ENCODE data around the gene MCHR1.

MCHR1 gene

DNA sequence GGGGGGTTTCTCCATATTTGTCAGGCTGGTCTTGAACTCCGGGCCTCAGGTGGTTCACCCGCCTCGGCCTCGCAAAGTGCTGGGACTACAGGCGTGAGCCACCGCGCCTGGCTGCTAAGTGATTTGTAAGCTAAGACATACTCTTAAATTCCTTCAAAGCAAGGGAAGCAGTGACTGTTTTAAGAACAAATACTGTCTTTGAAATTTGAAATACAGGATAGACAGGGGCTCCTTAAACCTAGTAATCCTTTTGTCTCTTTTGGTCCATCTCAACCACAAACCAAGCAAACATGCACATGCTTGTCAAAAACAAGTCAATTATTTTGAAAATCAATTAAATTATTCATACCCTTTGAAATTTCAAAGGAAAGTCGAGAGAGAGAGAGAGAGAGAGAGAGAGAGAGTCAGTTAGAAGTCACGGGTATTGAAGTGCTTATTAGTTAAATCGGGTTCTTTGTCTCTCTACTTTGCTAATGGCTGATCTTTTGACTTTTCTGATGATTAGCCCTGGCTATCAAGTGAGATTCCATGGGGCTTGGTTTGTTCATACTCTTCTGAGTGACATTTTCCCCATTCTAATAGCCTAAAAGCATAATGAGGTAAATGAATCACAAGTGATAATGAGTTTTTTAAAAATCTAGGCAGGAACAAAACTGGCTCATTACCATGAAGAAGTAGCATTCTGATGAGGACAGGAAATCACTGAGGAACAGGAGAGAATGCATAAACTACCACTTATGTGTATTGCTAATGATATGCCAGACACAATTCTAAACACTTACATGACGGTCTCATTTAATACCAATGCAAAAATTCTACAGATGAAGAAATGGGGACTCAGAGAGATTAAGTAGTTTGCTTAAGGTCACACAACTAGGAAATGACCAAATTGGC is 48.0 kb downstream of the MCHR1 start:
- no peak for DNase-seq (ENCODE audit: low spot score)

DNA sequence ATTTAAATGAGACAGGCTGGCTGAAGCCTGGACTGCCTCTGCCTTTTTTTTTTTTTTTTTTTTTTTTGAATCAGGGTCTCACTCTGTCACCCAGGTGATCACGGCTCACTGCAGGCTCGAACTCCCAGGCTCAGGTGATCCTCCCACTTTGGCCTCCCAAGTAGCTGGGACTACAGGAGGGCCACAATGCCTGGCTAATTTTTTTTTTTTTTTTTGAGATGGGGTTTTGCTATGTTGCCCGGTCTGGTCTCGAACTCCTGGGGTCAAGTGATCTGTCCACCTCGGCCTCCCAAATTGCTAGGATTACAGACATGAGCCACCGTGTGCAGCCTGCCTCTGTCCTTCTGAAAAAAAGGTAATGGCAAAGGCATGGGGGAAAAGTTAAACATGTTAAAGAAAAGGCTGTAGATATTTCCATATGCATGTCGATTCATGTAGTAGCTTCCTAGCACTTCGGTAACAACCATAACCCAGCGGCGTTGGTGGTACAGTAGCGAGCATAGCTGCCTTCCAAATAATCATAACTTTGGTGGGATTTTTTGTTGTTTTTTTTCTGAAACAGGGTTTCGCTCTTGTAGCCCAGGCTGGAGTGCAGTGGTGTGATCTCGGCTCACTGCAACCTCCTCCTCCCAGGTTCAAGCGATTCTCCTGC is 48.8 kb downstream of the MCHR1 start:
- no peak for DNase-seq (ENCODE audit: low spot score)

DNA sequence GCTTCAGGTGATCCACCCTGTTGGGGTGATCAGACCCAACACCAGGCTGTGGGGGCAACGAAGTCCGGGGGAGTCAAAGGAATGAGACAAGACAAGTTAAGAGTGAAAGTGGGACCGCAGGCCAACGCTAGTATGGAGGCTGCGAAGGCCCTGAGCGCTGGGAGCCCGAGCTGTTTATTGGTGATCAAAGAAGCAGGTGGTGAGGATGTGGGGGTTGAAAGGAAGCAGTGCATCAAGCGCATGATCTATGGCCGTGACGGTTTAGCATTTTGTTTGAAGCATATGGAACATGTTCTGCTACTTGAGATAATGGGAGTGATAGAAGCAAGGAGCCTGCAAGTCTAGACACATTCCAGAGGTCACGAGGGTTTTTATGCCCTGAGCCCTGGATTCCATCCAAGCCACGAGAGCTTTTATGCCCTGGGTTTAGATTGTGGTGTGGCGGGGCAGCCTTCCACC is 49.5 kb downstream of the MCHR1 start:
- no peak for DNase-seq (ENCODE audit: low spot score)

DNA sequence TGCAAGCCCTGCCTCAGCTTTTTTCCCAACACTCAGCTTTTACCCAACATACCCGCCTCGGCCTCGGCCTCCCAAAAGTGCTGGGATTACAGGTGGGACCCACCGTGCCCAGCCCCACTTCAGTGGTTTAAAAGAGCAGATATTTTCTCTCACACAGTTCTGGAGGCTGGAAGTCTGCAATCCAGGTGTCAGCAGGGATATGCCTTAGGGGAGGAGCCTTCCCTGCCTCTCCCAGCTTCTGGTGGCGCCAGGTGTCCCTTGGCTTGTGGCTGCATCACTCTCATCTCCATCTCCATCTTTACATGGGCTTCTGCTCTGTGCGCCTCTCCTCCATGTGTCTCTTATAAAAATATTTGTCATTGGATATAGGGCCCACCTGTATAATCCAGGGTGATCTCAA is 50.0 kb downstream of the MCHR1 start:
- no peak for DNase-seq (ENCODE audit: low spot score)

Measured in HuH-7 (cell line).